GM06990 (cell line): Measurements from ENCODE around the gene TENM4.

ENCODE experiments used
- DNase-seq: peaks from one replicate; pipeline ENCODE4 v3.0.0-alpha.2; 2011; ENCODE audit not compliant: insufficient read length; ENCODE audit errors: extremely low read depth
- H3K27me3 ChIP-seq: replicated peaks from 2 replicates; pipeline ENCODE4 v1.6.0; 2011; ENCODE audit warnings: low read length; ENCODE audit not compliant: control insufficient read depth, insufficient read depth
- H3K36me3 ChIP-seq: 2 replicates; pipeline ENCODE4 v1.5.1; 2011; ENCODE audit warnings: low read length; ENCODE audit not compliant: control insufficient read depth, insufficient read depth
- H3K4me3 ChIP-seq: replicated peaks from 2 replicates; pipeline ENCODE4 v1.5.1; 2011; ENCODE audit warnings: low read depth, mild to moderate bottlenecking, control low read depth, low read length
- TF ChIP-seq, protein P1 (sequence below): IDR thresholded peaks from 2 replicates; pipeline ENCODE4 v1.5.1; 2011; ENCODE audit warnings: low read length, control low read depth, mild to moderate bottlenecking, inconsistent platforms; ENCODE audit not compliant: insufficient read depth, poor library complexity, severe bottlenecking

TENM4 gene

DNA sequence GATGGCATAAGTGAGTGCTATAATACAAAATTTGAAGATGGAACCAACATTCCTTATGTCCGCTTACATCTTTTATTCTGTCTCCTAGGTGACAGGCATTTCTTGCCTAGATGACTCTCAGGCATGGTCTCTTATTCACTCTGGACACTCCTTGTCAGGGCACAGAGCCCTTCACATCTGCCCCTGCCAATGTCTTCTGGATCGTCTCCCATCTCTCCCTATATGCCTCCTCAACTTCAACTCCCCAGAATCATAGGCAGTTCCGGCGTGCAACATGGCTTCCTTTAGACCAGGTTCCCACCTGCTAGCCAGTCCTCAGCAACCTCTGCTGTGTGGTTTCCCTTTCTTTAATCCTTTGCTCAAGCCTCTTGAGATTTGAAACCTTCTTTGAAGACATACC is 300.9 kb downstream of the TENM4 start:
- Histone ChIP-seq H3K36me3 (no peaks in the 10 kb centered on the region), H3K4me3 (no peak overlapping the region), H3K27me3 (no peaks in the 10 kb centered on the region; the same call in 1 of the 2 replicates)
- no peak for DNase-seq
- TF ChIP-seq, protein P1, sequence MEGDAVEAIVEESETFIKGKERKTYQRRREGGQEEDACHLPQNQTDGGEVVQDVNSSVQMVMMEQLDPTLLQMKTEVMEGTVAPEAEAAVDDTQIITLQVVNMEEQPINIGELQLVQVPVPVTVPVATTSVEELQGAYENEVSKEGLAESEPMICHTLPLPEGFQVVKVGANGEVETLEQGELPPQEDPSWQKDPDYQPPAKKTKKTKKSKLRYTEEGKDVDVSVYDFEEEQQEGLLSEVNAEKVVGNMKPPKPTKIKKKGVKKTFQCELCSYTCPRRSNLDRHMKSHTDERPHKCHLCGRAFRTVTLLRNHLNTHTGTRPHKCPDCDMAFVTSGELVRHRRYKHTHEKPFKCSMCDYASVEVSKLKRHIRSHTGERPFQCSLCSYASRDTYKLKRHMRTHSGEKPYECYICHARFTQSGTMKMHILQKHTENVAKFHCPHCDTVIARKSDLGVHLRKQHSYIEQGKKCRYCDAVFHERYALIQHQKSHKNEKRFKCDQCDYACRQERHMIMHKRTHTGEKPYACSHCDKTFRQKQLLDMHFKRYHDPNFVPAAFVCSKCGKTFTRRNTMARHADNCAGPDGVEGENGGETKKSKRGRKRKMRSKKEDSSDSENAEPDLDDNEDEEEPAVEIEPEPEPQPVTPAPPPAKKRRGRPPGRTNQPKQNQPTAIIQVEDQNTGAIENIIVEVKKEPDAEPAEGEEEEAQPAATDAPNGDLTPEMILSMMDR = no peak

DNA sequence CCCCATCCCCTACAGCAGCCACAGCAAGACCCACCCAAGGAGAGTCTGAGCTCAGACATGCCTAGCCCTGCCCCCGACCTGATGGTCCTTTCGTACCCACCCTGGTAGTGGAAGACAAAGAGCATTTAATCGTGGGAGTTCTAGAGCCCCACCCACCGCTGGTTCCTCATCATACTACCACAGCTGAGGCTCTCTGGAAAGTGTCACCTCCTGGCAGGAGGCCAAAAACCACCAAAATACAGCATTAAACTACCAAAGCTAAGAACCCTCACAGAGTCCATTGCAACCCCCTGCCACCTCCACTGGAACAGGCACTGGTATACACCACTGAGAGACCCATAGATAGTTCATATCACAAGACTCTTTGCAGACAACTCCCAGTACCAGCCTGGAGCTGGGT is 311.1 kb downstream of the TENM4 start:
- Histone ChIP-seq H3K4me3 (no peak overlapping the region), H3K27me3 (no peaks in the 10 kb centered on the region), H3K36me3 (no peaks in the 10 kb centered on the region)
- TF ChIP-seq, protein P1 = no peak
- DNase-seq = no peak

DNA sequence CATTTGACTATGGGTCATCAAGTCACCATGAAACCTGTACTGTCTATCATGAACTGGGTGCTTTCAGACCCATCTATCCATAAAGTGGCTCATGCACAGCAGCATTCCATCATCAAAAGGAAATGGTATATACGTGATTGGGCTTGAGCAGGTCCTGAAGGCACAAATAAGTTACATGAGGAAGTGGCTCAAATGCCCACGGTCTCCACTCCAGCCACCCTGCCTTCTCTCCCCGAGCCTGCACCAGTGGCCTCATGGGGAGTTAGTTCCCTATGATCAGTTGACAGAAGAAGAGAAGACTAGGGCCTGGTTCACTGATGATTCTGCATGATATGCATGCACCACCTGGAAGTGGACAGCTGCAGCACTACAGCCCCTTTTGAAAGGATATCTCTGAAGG is 312.5 kb downstream of the TENM4 start:
- Histone ChIP-seq H3K27me3 (no peaks in the 10 kb centered on the region), H3K36me3 (no peaks in the 10 kb centered on the region), H3K4me3 (no peak overlapping the region)
- DNase-seq = no peak
- TF ChIP-seq, protein P1 = no peak

DNA sequence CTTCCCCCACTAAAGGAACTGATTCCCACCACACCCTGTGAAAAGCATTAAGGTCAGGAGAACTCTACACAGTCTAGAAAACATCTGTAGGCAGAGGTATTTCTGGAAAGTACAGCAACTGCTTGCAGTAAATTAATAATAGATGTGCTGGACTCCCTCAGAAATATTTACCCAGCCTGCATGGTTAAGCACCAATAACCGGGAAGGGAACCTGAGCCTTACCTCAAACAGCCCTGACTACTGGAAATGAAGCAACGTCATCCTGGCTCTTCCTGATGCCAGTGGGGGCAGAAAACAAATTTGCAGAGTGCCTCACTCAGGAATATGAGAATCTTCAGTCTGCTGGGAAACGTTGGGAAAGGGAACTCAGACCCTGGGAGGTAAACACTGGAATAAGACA is 318.1 kb downstream of the TENM4 start:
- no peaks in the 10 kb centered on the region for H3K27me3 ChIP-seq
- no peaks in the 10 kb centered on the region for H3K36me3 ChIP-seq
- DNase-seq = no peak
- no peak overlapping the region for H3K4me3 ChIP-seq
- TF ChIP-seq, protein P1 = no peak

DNA sequence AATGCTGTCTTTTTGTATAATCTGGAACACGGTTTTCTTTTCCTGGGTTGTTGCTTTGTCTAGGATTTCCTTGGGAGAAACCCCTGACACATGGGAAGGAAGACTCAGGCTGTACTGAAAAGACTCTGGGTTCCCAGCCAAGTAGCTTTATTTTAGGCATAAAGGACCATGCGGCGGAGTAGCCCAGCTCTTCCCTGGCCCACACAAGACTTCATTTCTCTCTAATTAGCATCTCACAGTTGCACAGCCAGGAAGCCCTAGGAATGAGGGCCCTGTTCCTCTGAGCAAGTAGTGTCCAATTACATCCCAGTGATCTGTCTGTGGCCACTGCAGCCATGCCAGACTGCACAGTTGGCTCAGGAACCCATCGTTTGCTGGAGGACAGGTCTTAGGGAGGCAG is 319.5 kb downstream of the TENM4 start:
- TF ChIP-seq, protein P1 = no peak
- Histone ChIP-seq H3K36me3 (no peaks in the 10 kb centered on the region), H3K27me3 (no peaks in the 10 kb centered on the region), H3K4me3 (no peak overlapping the region)
- DNase-seq = no peak
